OCI-LY3 (cell line): ENCODE data around the gene A3GALT2.

Experiments used
- H2AFZ ChIP-seq: fragments of 200-600, 300-600 bp; shearing (Covaris generic); 2 replicates; pipeline ENCODE4 v1.6.0; 2014; ENCODE audit warnings: antibody characterized with exemption, low read depth, low read length
- H3K27ac ChIP-seq: fragments of 200-600, 300-600 bp; sonication (generic); 2 replicates; pipeline ENCODE4 v1.5.1; 2014; ENCODE audit warnings: mild to moderate bottlenecking, low read length, moderate library complexity, mixed read lengths
- H3K27me3 ChIP-seq: fragments of 200-600, 300-600 bp; sonication (generic); 2 replicates; pipeline ENCODE4 v1.6.1; 2014; ENCODE audit warnings: low read depth, low read length, mixed read lengths
- H3K36me3 ChIP-seq: fragments of 200-600, 300-600 bp; sonication (generic); replicated peaks from 2 replicates; pipeline ENCODE3; 2014; ENCODE audit warnings: low read depth, low read length, mixed read lengths
- H3K4me1 ChIP-seq: fragments of 300-600, 200-600 bp; sonication (generic); 2 replicates; pipeline ENCODE4 v1.6.1; 2014; ENCODE audit warnings: low read length, mixed read lengths
- H3K4me2 ChIP-seq: fragments of 200-600, 300-600 bp; sonication (generic); 2 replicates; pipeline ENCODE4 v1.6.1; 2014; ENCODE audit warnings: low read length, mixed read lengths
- H3K4me3 ChIP-seq: fragments of 300-600, 200-600 bp; sonication (generic); 2 replicates; pipeline ENCODE4 v1.5.1; 2014; ENCODE audit warnings: antibody characterized with exemption, mild to moderate bottlenecking, low read length, moderate library complexity
- H3K79me2 ChIP-seq: fragments of 300-600, 200-600 bp; shearing (Covaris generic); 2 replicates; pipeline ENCODE4 v1.6.1; 2014; ENCODE audit warnings: mild to moderate bottlenecking, low read length, mixed read lengths
- H3K9ac ChIP-seq: fragments of 300-600, 200-600 bp; shearing (Covaris generic); 2 replicates; pipeline ENCODE4 v1.6.0; 2014; ENCODE audit warnings: mild to moderate bottlenecking, low read length, moderate library complexity
- H3K9me3 ChIP-seq: fragments of 200-600, 300-600 bp; shearing (Covaris generic); 2 replicates; pipeline ENCODE4 v1.6.1; 2014; ENCODE audit warnings: low read length, mixed read lengths; ENCODE audit not compliant: insufficient read depth
- H4K20me1 ChIP-seq: fragments of 200-600, 300-600 bp; sonication (generic); 2 replicates; pipeline ENCODE4 v1.6.1; 2016; ENCODE audit warnings: low read length, mixed read lengths; ENCODE audit not compliant: insufficient read depth
- CTCF ChIP-seq: fragments of 200-600, 300-600 bp; sonication (generic); IDR thresholded peaks from 2 replicates; pipeline ENCODE4 v1.5.1; 2014; ENCODE audit warnings: antibody characterized with exemption, low read length, low read depth
- EZH2phosphoT487 ChIP-seq: fragments of 200-600 bp; shearing (Covaris generic); IDR thresholded peaks from 2 replicates; pipeline ENCODE4 v1.6.1; 2018; ENCODE audit warnings: antibody characterized with exemption, mixed run types, low read depth

The A3GALT2 gene

GRCh38 chr1:33320619-33321165 is at the start of gene A3GALT2:
Gene A3GALT2 (minus strand): TSS chr1:33321098. CDS start chr1:33321098, 0 bp downstream.
- Histone ChIP-seq H2AFZ (no peak within 1 kb of the TSS), H3K27ac (no peak within 1 kb of the TSS), H3K36me3 (no peaks in the 10 kb centered on the region), H3K9me3 (no peaks in the 10 kb centered on the region), H3K4me3 (no peak within 1 kb of the TSS), H3K4me1 (no peaks in the 10 kb centered on the region), H4K20me1 (no peaks in the 10 kb centered on the region), H3K79me2 (no peaks in the 10 kb centered on the region), H3K9ac (no peak within 1 kb of the TSS), H3K4me2 (no peak within 1 kb of the TSS), H3K27me3 (no peaks in the 10 kb centered on the region)
- no peak for TF ChIP-seq CTCF
- no peak for TF ChIP-seq EZH2phosphoT487

GRCh38 chr1:33370301-33370700 is 49.4 kb upstream of the A3GALT2 start:
- H4K20me1 ChIP-seq, result no peaks in the 10 kb centered on the region
- H3K36me3 ChIP-seq, result no peaks in the 10 kb centered on the region
- no peak for TF ChIP-seq CTCF
- no peak for TF ChIP-seq EZH2phosphoT487
- no peaks in the 10 kb centered on the region; the same call in 1 of the 2 replicates for H3K27me3 ChIP-seq
- H3K9me3 ChIP-seq, result no peaks in the 10 kb centered on the region
- no peak overlapping the region for H3K4me3 ChIP-seq
- H3K4me1 ChIP-seq, result 0 out of 2 replicates have a peak, but pooled peaks cover 3% of the 10 kb centered on the region
- no peak overlapping the region for H3K27ac ChIP-seq
- H2AFZ ChIP-seq, result no peak overlapping the region
- H3K79me2 ChIP-seq, result no peaks in the 10 kb centered on the region
- no peak overlapping the region for H3K4me2 ChIP-seq
- H3K9ac ChIP-seq, result no peak overlapping the region

GRCh38 chr1:33369764-33370163 is 48.9 kb upstream of the A3GALT2 start:
- Histone ChIP-seq H3K9me3 (no peaks in the 10 kb centered on the region), H3K79me2 (no peaks in the 10 kb centered on the region), H3K36me3 (no peaks in the 10 kb centered on the region), H3K4me2 (no peak overlapping the region), H2AFZ (no peak overlapping the region), H3K9ac (no peak overlapping the region), H3K27ac (no peak overlapping the region), H4K20me1 (no peaks in the 10 kb centered on the region), H3K27me3 (no peaks in the 10 kb centered on the region; the same call in 1 of the 2 replicates), H3K4me3 (no peak overlapping the region), H3K4me1 (0 out of 2 replicates have a peak, but pooled peaks cover 3% of the 10 kb centered on the region)
- TF ChIP-seq EZH2phosphoT487 (no peak), CTCF (no peak)

GRCh38 chr1:33369081-33369480 is 48.2 kb upstream of the A3GALT2 start:
- H3K9ac ChIP-seq, result no peak overlapping the region
- 0 out of 2 replicates have a peak, but pooled peaks cover 3% of the 10 kb centered on the region for H3K4me1 ChIP-seq
- no peak overlapping the region for H3K27ac ChIP-seq
- H3K4me3 ChIP-seq, result no peak overlapping the region
- no peaks in the 10 kb centered on the region for H3K79me2 ChIP-seq
- H2AFZ ChIP-seq, result no peak overlapping the region
- H3K27me3 ChIP-seq, result no peaks in the 10 kb centered on the region; the same call in 1 of the 2 replicates
- H3K4me2 ChIP-seq, result no peak overlapping the region
- no peaks in the 10 kb centered on the region for H3K36me3 ChIP-seq
- TF ChIP-seq CTCF (no peak), EZH2phosphoT487 (no peak)
- no peaks in the 10 kb centered on the region for H4K20me1 ChIP-seq
- no peaks in the 10 kb centered on the region for H3K9me3 ChIP-seq
